Stomach (tissue), 4 donors: ENCODE results near the gene SCAF1.

Experiments
- CTCF ChIP-seq, 7 experiments: fragments of 450-650 bp in 4 of 7; fragments of 200-600 bp in 3 of 7; sonication (generic) in 3 of 7; IDR thresholded peaks; one replicate each; pipeline ENCODE4 v1.5.1; 2016 to 2019; ENCODE audit warnings: antibody characterized with exemption in 7 of 7, control low read depth in 2 of 7, mild to moderate bottlenecking in 1 of 7
- POLR2A ChIP-seq, 4 donors: fragments of 450-650 bp; IDR thresholded peaks; one replicate each; pipeline ENCODE4 v1.6.1; 2016; ENCODE audit warnings: antibody characterized with exemption in 4 of 4, control low read depth in 2 of 4, mild to moderate bottlenecking in 1 of 4, moderate library complexity in 1 of 4

- TF ChIP-seq POLR2A (IDR thresholded peaks at IDR 0.05) (no peak), CTCF (IDR thresholded peaks at IDR 0.05) (no peak)
Observed at GRCh38 chr19:49657493-49658138, 15.6 kb downstream of the SCAF1 start.
